Stimulated activated CD8-positive, alpha-beta memory T cell treated with anti-CD3 and anti-CD28 coated beads, Interleukin-2, amount 100 ng/mL, for 1 hour (primary cell): ENCODE data around the gene TXNDC2.
"Not testable (repeated sequence)": the region's sequence is repeated elsewhere in the genome, so short reads cannot be mapped to it uniquely, and the experiment has no call there.

Experiments
- DNase-seq, 2 donors: peaks; one replicate each; pipeline ENCODE4 v3.0.0-alpha.2; 2020; ENCODE audit warnings: low read depth in 2 of 2

Gene TXNDC2

GRCh38 chr18:9884532-9885140, 1.1 kb upstream of the TXNDC2 start:
- DNase-seq = no peak

- DNase-seq = no peak
Measured at GRCh38 chr18:9886005-9886348, 204 bp downstream of the TXNDC2 start.

DNA sequence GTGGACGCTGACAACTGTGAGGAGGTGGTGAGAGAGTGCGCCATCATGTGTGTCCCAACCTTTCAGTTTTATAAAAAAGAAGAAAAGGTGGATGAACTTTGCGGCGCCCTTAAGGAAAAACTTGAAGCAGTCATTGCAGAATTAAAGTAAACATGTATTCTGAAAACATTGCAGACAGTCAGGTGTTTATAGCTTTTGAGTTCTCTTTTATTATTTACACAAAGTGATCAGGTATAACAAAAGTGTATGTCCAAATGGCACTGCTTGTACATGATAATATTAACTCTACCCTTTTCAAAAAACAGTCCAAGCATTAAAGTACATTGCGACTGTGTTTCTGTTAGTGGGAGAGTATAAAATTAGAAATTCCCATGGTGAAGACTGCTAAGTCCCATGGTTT, 2.2 kb downstream of the TXNDC2 start:
- no peak for DNase-seq

- no peak for DNase-seq
Measured at GRCh38 chr18:9890196-9890595, 4.4 kb downstream of the TXNDC2 start.

DNA sequence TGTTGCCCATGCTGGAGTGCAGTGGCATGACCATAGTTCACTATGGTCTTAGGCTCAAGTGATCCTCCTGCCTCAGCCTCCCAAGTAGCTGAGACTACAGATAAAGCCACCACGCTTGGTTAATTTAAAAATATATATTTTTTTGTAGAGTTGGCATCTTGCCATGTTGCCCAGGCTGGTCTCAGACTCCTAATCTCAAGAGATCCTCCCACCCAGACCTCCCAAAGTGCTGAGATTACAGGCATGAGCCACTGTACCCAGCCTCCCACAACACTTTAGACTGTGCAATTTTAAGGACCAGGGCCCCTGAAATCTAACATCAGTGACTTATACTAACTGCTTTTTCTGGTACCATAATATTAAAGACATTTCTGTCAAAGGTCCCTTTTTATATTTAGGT, 5.2 kb downstream of the TXNDC2 start:
- no peak for DNase-seq

DNA sequence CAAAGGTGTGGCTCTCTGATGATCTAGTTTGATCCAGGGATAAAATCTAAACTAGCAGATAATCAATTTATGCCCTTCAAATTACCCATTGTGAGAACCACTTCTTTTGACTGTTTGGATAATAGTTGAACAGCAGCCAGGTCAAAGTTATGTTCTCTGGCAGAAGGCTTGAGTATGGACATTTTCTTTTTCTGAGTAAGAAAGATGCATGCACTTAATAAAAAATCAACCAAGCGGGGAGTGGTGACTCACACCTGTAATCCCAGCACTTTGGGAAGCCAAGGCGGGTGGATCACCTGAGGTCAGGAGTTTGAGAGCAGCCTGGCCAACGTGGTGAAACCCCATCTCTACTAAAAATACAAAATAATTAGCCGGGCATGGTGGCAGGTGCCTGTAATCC, 5.7 kb downstream of the TXNDC2 start:
- not testable (repeated sequence) for DNase-seq

DNA sequence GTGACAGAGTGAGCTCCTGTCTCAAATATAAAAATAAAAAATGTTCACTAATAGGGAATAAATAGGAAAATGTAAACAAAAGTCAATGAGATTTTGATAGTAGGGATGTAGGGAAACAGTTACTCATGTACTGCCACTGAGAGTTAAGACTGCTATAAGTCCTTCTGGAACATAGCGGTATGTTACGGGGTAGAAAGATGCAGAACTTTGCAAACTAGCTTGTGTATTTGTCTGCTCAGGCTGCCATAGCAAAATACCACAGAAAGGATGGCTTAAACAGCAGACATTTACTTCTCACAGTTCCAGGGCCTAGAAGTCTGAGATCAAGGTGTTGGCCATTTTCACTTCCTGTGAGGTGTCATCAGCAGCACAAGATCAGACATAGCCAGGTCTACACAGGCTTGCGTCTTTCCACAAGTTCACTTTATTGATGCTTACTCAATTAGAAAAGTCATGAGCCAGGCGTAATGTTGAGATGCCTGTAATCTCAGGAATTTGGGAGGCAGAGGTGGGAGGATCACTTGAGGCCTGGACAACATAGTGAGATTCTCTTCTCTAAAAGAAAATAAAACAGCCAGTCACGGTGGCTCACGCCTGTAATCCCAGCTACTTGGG, 8.8 kb downstream of the TXNDC2 start:
- no peak for DNase-seq

DNA sequence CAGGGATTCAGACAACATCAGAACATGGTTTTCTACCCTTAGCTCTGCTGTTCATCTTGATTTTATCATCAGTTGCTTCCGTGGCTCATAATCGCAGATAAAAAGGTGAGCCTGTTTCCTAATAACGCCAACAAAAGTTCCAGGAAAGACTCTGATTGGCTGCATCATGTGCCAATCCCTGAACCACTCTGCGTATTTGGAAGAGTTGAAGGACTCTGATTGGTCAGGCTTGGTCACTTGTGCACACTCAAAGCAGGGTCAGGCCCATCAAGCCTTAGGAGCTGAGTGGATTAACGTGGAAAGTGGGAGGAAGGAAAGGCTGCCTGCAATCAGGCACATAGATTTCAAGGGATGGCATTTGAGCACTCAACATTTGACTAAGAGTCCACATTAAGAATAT, 11.4 kb downstream of the TXNDC2 start:
- no peak for DNase-seq

DNA sequence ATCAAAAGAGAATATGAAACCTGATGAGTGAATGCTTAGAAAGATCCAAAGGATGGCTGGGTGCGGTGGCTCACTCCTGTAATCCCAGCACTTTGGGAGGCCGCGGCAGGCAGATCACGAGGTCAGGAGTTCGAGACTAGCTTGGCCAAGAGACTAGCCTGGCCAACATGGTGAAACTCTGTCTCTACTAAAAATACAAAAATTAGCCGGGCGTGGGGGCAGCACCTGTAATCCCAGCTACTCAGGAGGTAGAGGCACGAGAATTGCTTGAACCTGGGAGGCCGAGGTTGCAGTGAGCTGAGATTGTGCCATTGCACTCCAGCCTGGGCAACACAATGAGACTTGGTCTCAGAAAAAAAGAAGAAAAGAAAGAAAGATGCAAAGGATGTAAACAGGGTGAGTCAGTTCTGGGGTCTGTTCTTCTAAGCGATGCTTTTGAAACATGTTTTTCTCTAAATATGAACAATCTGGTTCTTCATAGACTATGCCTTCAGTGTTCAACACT, 12.1 kb downstream of the TXNDC2 start:
- DNase-seq = not testable (repeated sequence)

GRCh38 chr18:9898792-9899549, 13.2 kb downstream of the TXNDC2 start:
- DNase-seq = no peak

DNA sequence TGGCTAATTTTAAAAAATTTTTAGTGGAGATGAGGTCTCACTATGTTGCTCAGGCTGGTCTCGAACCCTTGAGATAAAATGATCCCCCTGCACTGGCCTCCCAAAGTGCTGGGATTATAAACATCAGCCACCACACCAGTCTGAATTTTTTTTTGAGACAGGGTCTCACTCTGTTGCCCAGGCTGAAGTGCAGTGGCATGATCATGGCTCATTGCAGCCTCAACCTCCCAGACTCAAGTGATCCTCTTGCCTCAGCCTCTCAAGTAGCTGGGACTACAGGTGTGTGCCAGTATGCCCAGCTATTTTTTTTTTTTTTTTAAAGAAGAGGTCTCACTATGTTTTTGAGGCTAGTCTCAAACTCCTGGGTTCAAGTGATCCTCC, 13.8 kb downstream of the TXNDC2 start:
- not testable (repeated sequence) for DNase-seq

DNA sequence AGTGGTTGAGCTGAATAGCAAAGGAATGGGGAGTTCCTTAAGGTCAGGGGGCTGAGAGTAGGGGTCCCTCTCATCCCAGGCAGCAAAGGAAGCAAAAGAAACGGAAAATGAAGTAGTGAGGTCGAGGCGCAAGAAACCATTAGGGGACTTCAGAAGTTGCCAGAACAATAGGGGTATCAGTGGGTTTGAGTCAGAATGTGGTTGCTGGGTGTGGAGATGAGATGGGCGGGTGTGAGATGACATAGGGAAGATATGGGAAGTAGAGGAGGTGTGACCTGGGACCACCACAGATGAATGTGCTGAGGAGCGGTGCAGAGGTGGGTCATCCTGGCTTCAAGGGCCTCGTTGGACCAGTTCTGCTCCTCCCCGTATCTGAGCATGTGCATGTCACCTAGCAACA, 14.9 kb downstream of the TXNDC2 start:
- no peak for DNase-seq

DNA sequence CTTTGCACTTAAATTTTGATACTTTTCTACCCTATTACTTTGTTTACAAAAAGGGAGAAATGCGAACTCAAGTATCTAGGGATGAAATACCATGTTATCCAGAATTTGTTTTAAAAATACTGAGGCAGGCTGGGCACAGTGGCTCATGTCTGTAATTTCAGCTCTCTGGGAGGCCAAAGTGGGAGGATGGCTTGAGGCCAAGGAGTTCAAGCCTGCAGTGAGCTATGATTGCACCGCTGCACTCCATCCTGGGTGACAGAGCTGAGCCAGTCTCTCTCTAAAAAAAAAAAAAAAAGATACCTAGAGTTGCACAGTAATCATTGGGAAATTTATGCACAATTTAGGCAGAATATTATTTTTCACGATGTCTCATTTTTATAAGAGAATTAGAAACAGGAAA, 15.6 kb downstream of the TXNDC2 start:
- no peak for DNase-seq

DNA sequence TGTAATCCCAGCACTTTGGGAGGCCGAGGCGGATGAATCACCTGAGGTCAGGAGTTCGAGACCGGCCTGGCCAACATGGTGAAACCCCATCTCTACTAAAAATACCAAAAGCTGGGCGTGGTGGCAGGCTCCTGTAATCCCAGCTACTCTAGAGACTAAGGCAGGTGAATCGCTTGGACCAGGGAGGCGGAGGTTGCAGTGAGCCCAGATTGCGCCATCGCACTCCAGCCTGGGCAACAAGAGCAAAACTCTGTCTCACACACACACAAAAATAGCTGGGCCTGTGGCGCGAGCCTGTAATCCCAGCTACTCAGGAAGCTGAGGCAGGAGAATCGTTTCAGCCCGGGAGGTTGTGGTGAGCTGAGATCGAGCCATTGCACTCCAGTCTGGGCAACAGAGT, 16.5 kb downstream of the TXNDC2 start:
- not testable (repeated sequence) for DNase-seq

DNA sequence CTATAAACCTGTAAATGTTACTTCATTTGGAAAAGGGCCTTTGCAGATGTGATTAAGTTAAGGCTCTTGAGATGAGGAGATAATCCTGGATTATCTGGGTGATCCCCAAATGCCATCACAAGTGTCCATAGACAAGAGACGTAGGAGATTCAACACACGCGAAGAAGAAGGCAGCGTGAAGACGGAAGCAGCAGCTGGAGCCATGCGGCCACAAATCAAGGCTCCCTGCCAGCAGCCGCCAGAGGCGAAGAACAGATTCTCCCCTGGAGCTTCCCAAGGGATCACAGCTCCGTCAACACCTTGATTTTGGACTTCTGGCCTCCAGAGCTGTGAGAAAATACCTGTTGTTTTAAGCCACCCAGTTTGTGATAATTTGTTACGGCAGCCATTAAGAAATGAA, 17.1 kb downstream of the TXNDC2 start:
- DNase-seq = no peak

- DNase-seq = no peak
Measured at GRCh38 chr18:9905401-9905922, 19.7 kb downstream of the TXNDC2 start.

GRCh38 chr18:9906481-9906880, 20.7 kb downstream of the TXNDC2 start:
- no peak for DNase-seq

DNA sequence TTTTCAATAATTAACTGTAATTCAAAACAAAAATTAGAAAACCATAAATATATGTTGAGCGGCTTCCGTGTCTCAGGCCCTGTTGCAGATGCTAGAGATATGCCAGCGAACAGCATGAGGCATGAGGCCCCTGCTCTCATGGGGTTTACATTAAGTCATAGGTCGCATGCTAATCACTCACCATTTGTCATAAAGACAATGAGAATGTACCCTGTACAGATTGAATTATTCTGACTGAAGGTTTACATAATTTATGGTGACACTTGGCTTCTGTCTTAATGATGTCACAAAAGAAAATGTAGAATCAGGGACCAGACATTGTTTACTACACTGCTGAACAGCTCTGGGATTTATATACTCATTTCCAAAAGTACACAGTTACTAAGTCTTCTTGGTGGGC, 22.1 kb downstream of the TXNDC2 start:
- DNase-seq = no peak

GRCh38 chr18:9910071-9910470, 24.3 kb downstream of the TXNDC2 start:
- DNase-seq = no peak

DNA sequence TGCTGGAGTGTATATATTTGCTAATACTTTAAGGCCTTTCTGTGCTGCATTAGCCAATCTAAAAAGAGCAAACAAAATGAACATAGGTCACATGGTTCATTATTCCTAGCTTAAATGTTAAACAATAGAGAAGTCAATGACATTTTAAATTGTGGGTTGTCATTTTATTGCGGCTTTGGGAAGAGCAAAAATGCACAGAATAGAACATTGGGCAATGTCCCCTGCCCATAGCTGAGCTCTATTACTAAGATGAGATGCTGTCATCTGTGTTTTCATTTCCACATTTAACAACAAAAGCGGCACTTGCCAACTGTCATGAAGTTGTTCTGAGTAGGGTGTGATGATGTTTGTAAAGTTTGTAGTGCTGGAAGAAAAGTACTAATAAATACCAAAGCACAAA, 24.9 kb downstream of the TXNDC2 start:
- DNase-seq = no peak

- no peak for DNase-seq
Measured at GRCh38 chr18:9911226-9911625, 25.5 kb downstream of the TXNDC2 start.

DNA sequence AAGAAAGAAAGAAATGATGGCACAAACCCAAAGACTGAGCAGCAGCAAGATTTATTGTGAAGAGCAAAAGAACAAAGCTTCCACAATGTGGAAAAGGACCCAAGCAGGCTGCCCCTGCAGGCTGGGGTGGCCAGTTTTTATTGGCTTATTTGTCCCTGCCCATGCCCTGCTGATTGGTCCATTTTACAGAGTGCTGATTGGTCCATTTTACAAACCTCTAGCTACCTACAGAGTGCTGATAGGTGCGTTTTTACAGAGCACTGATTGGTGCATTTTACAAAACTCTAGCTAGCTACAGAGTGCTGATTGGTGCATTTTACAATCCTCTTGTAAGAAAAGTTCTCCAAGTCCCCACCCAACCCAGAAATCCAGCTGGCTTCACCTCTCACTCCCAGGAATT, 26.5 kb downstream of the TXNDC2 start:
- not testable (repeated sequence) for DNase-seq

GRCh38 chr18:9913151-9913525, 27.4 kb downstream of the TXNDC2 start:
- no peak for DNase-seq
